HL-60 (cell line): ENCODE measurements around the gene SIL1.

Experiments used
- CTCF ChIP-seq: IDR thresholded peaks from one replicate; pipeline ENCODE4 v1.5.1; 2011; ENCODE audit warnings: low read length, control low read depth, inconsistent platforms; ENCODE audit not compliant: insufficient read depth
- POLR2AphosphoS5 ChIP-seq: IDR thresholded peaks from 2 replicates; pipeline ENCODE4 v1.6.1; 2012; ENCODE audit warnings: low read depth

- no peak for TF ChIP-seq POLR2AphosphoS5
- TF ChIP-seq CTCF = no peak
Observed at GRCh38 chr5:138972836-138973235, 225.3 kb downstream of the SIL1 start.
